HG03135 (cell line): ENCODE data around the gene PALS2.

Source experiments
- ATAC-seq: cut with Tn5 transposase; IDR thresholded peaks from one replicate; pipeline ENCODE4 v1.9.1; 2021; ENCODE audit warnings: mild to moderate bottlenecking, moderate library complexity; ENCODE audit not compliant: unreplicated experiment

Gene PALS2

GRCh38 chr7:24572997-24573553 lies at the start of gene PALS2:
TSS of gene PALS2 (plus strand) at chr7:24573452. CDS start at chr7:24623668, 50,216 bp downstream.
- peak; percentile 44 for ATAC-seq

GRCh38 chr7:24531255-24531654 lies 42.0 kb upstream of the PALS2 start:
- no peak for ATAC-seq

GRCh38 chr7:24536682-24537081 lies 36.6 kb upstream of the PALS2 start:
- no peak for ATAC-seq

GRCh38 chr7:24540956-24541355 lies 32.3 kb upstream of the PALS2 start:
- ATAC-seq: no peak

- no peak for ATAC-seq
These were observed 28.0 kb upstream of the PALS2 start for GRCh38 chr7:24545215-24545614.

- no peak for ATAC-seq
These were observed 24.9 kb upstream of the PALS2 start for GRCh38 chr7:24548390-24548789.

- ATAC-seq: no peak
These were observed 23.3 kb upstream of the PALS2 start for GRCh38 chr7:24549991-24550390.

GRCh38 chr7:24555184-24555583 lies 18.1 kb upstream of the PALS2 start:
- no peak for ATAC-seq

GRCh38 chr7:24555719-24556118 lies 17.5 kb upstream of the PALS2 start:
- no peak for ATAC-seq

- no peak for ATAC-seq
These were observed 12.5 kb upstream of the PALS2 start for GRCh38 chr7:24560772-24561171.

GRCh38 chr7:24566274-24566673 lies 7.0 kb upstream of the PALS2 start:
- no peak for ATAC-seq

- no peak for ATAC-seq
These were observed 2.3 kb upstream of the PALS2 start for GRCh38 chr7:24570983-24571382.

- no peak for ATAC-seq
These were observed 1.2 kb upstream of the PALS2 start for GRCh38 chr7:24572016-24572392.

GRCh38 chr7:24572393-24572996 lies 757 bp upstream of the PALS2 start:
- no peak for ATAC-seq

GRCh38 chr7:24573554-24574338 lies 494 bp downstream of the PALS2 start:
- peak; percentile 34 for ATAC-seq

- no peak for ATAC-seq
These were observed 1.1 kb downstream of the PALS2 start for GRCh38 chr7:24574386-24574785.

GRCh38 chr7:24574950-24575349 lies 1.7 kb downstream of the PALS2 start:
- ATAC-seq: no peak

GRCh38 chr7:24576171-24577025 lies 3.1 kb downstream of the PALS2 start:
- no peak for ATAC-seq

- ATAC-seq: no peak
These were observed 4.8 kb downstream of the PALS2 start for GRCh38 chr7:24578052-24578451.

GRCh38 chr7:24580283-24580946 lies 7.2 kb downstream of the PALS2 start:
- ATAC-seq: no peak

- ATAC-seq: no peak
These were observed 8.9 kb downstream of the PALS2 start for GRCh38 chr7:24582166-24582565.
